Transverse colon (tissue), 4 donors: ENCODE results near the gene SH3BGR. TPM values are rescaled to one million over a fixed set of nuclear protein-coding genes. Genes with fewer than 3 reads are reported as not detected.

Experiments used
- DNase-seq: peaks from one replicate; pipeline ENCODE4 v3.0.0-alpha.2; 2019
- H3K27ac ChIP-seq, 4 donors: fragments of 200-600 bp; sonication (generic); 2 replicates each; pipeline ENCODE4 v1.5.1; 2016 to 2018; ENCODE audit warnings: inconsistent platforms in 4 of 4
- H3K27me3 ChIP-seq: fragments of 200-600 bp; sonication (generic); 2 replicates; pipeline ENCODE4 v1.5.1; 2017; ENCODE audit warnings: inconsistent platforms
- H3K36me3 ChIP-seq, 4 donors: fragments of 200-600 bp; sonication (generic); 2 replicates each; pipeline ENCODE4 v1.5.1; 2017 to 2019; ENCODE audit warnings: inconsistent platforms in 4 of 4
- H3K4me1 ChIP-seq, 4 donors: fragments of 200-600 bp; sonication (generic); 2 replicates each; pipeline ENCODE4 v1.5.1; 2017 to 2020; ENCODE audit warnings: inconsistent platforms in 4 of 4
- H3K4me3 ChIP-seq, 4 donors: fragments of 200-600 bp; sonication (generic); 1 replicate in 1 of 4; 2 replicates in 3 of 4; pipeline versions ENCODE4 v1.5.1 to v1.6.1; 2017 to 2019; ENCODE audit warnings: inconsistent platforms in 4 of 4
- H3K9me3 ChIP-seq, 2 donors: fragments of 200-600 bp; sonication (generic); 2 replicates each; pipeline ENCODE4 v1.5.1; 2017 to 2019; ENCODE audit warnings: inconsistent platforms in 2 of 2
- EP300 ChIP-seq: sonication (generic); formaldehyde crosslinking; IDR thresholded peaks from one replicate; pipeline ENCODE4 v1.6.1; 2017; ENCODE audit warnings: antibody characterized with exemption, low read depth
- POLR2A ChIP-seq: fragments of 450-650 bp; IDR thresholded peaks from one replicate; pipeline ENCODE4 v1.6.1; 2016; ENCODE audit warnings: antibody characterized with exemption, mild to moderate bottlenecking, moderate library complexity
- POLR2AphosphoS5 ChIP-seq, 3 donors: sonication (generic); formaldehyde crosslinking; IDR thresholded peaks; one replicate each; pipeline ENCODE4 v1.6.1; 2016; ENCODE audit warnings: antibody characterized with exemption in 3 of 3
- WGBS, 2 donors: methylation state at CpG; one replicate each; pipeline ENCODE4 v1.1.5; 2018; ENCODE audit warnings: low coverage in 1 of 2; 5-methylcytosine and 5-hydroxymethylcytosine counted together
- in situ Hi-C, 4 donors: fragments of 200-750 bp; cut with MboI; loops; one replicate each; pipeline versions ENCODE4 v1.15.0 to v1.15.1; 2017; ENCODE audit warnings: low sequenced_read_pairs in 3 of 4, low pct_ligation_motif_present in 1 of 4, low pct_unique_long_range_greater_than_20kb in 1 of 4
- intact Hi-C: fragments of 100-400 bp; cut with DNase I; formaldehyde crosslinking; loops from one replicate; pipeline ENCODE4 v1.15.1; 2023; ENCODE audit warnings: low total_unique reads
- total RNA-seq, 4 donors: library from RNA; depleted of rRNA; stranded (reverse); fragments of >200 nt; gene quantifications; one replicate each; pipeline ENCODE4 v1.1.0, GENCODE V29; 2016
- TF ChIP-seq, protein P1 (sequence below), 5 experiments: fragments of 200-600 bp in 3 of 5; fragments of 450-650 bp in 2 of 5; sonication (generic) in 3 of 5; IDR thresholded peaks; 1 replicate in 2 of 5; 2 replicates in 3 of 5; pipeline ENCODE4 v1.5.1; 2016 to 2017; ENCODE audit warnings: antibody characterized with exemption in 5 of 5, inconsistent platforms in 3 of 5, mild to moderate bottlenecking in 2 of 5, moderate library complexity in 1 of 5

SH3BGR gene
- total RNA-seq, 4 donors from 2014 or later: 3.7 to 15.7 (median 7.9) TPM

- 54 to 60% methylated on average over 5 of the region's 5 CpGs for WGBS, 2 donors
- Histone ChIP-seq H3K27me3 (no peaks in the 10 kb centered on the region), H3K27ac (no peak overlapping the region), H3K4me1 (peaks cover 6 to 21% (median 15%) of the 10 kb centered on the region in 4 donors), H3K4me3 (no peak overlapping the region), H3K9me3 (no peaks in the 10 kb centered on the region), H3K36me3 (no peaks in the 10 kb centered on the region)
- in situ Hi-C loops (no loop called here), intact Hi-C loops (loop anchor here (5.0 kb wide), 1 partner anchor 805 kb away; no protein-coding TSS in a partner anchor)
- TF ChIP-seq POLR2AphosphoS5 (IDR thresholded peaks at IDR 0.05): no peak
- TF ChIP-seq, protein P1, sequence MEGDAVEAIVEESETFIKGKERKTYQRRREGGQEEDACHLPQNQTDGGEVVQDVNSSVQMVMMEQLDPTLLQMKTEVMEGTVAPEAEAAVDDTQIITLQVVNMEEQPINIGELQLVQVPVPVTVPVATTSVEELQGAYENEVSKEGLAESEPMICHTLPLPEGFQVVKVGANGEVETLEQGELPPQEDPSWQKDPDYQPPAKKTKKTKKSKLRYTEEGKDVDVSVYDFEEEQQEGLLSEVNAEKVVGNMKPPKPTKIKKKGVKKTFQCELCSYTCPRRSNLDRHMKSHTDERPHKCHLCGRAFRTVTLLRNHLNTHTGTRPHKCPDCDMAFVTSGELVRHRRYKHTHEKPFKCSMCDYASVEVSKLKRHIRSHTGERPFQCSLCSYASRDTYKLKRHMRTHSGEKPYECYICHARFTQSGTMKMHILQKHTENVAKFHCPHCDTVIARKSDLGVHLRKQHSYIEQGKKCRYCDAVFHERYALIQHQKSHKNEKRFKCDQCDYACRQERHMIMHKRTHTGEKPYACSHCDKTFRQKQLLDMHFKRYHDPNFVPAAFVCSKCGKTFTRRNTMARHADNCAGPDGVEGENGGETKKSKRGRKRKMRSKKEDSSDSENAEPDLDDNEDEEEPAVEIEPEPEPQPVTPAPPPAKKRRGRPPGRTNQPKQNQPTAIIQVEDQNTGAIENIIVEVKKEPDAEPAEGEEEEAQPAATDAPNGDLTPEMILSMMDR (IDR thresholded peaks at IDR 0.05): no peak
- TF ChIP-seq EP300: no peak
- no peak for TF ChIP-seq POLR2A
- DNase-seq: no peak
Measured at GRCh38 chr21:39531840-39532239, 80.1 kb downstream of the SH3BGR start.

- DNase-seq: no peak
- H3K4me3 ChIP-seq: no peak overlapping the region
- no peaks in the 10 kb centered on the region for H3K9me3 ChIP-seq
- no peaks in the 10 kb centered on the region for H3K27me3 ChIP-seq
- H3K27ac ChIP-seq: no peak overlapping the region
- WGBS, 2 donors: 70 to 75% methylated on average over 6 of the region's 6 CpGs
- in situ Hi-C loops: no loop called here
- intact Hi-C loops: loop anchor here (5.0 kb wide), 1 partner anchor 806 kb away; no protein-coding TSS in a partner anchor
- H3K4me1 ChIP-seq: peaks cover 0 to 16% (median 8%) of the 10 kb centered on the region in 4 donors
- no peaks in the 10 kb centered on the region for H3K36me3 ChIP-seq
- TF ChIP-seq, protein P1 (IDR thresholded peaks at IDR 0.05): no peak
- TF ChIP-seq EP300: no peak
- no peak for TF ChIP-seq POLR2A
- no peak for TF ChIP-seq POLR2AphosphoS5 (IDR thresholded peaks at IDR 0.05)
Measured at GRCh38 chr21:39533545-39534380, 82.0 kb downstream of the SH3BGR start.

GRCh38 chr21:39535646-39536437 is 84.1 kb downstream of the SH3BGR start:
- TF ChIP-seq EP300 (no peak), POLR2AphosphoS5 (IDR thresholded peaks at IDR 0.05) (no peak), POLR2A (no peak)
- TF ChIP-seq, protein P1 (IDR thresholded peaks at IDR 0.05): no peak
- no peaks in the 10 kb centered on the region for H3K9me3 ChIP-seq
- H3K27ac ChIP-seq: no peak overlapping the region
- no peak for DNase-seq
- in situ Hi-C loops: no loop called here
- 85% methylated on average over 15 of the region's 15 CpGs; no CpG with 5 or more reads in 1 of the 2 donors for WGBS, 2 donors
- H3K4me3 ChIP-seq: no peak overlapping the region
- intact Hi-C loops: no loop called here
- H3K4me1 ChIP-seq: peaks cover 0 to 18% (median 8%) of the 10 kb centered on the region in 4 donors
- no peaks in the 10 kb centered on the region for H3K36me3 ChIP-seq
- H3K27me3 ChIP-seq: no peaks in the 10 kb centered on the region

DNA sequence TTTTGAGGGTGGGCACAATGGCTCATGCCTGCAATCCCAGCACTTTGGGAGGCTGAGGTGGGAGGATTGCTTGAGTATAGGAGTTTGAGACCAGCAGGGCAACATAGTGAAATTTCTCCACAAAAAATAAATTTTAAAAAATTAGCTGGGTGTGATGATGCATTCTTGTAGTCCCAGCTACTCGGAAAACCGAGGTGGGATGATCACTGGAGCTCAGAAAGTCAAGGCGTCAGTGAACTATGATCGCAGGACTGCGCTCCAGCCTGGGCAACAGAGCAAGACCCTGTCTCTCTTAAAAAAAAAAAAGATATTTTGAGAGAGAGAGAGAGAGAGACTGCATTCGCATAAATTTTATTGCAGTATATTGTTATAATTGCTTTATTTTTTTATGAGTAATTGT is 85.1 kb downstream of the SH3BGR start:
- 86 to 89% methylated on average over 6 of the region's 6 CpGs for WGBS, 2 donors
- in situ Hi-C loops (no loop called here), intact Hi-C loops (no loop called here)
- no peaks in the 10 kb centered on the region for H3K9me3 ChIP-seq
- H3K4me1 ChIP-seq: peaks cover 0 to 14% (median 8%) of the 10 kb centered on the region in 4 donors
- no peak overlapping the region for H3K27ac ChIP-seq
- no peaks in the 10 kb centered on the region for H3K36me3 ChIP-seq
- DNase-seq: no peak
- H3K4me3 ChIP-seq: no peak overlapping the region
- H3K27me3 ChIP-seq: no peaks in the 10 kb centered on the region
- TF ChIP-seq, protein P1 (IDR thresholded peaks at IDR 0.05): no peak
- TF ChIP-seq POLR2A: no peak
- TF ChIP-seq EP300: no peak
- TF ChIP-seq POLR2AphosphoS5 (IDR thresholded peaks at IDR 0.05): no peak
